Ishikawa (cell line): ENCODE results near the gene IKZF3.

ENCODE experiments used
- EGR1 ChIP-seq: IDR thresholded peaks from 2 replicates; pipeline ENCODE4 v1.6.1; 2012
- EP300 ChIP-seq: IDR thresholded peaks from 2 replicates; pipeline ENCODE4 v1.6.1; 2012; ENCODE audit warnings: borderline replicate concordance
- MAX ChIP-seq: IDR thresholded peaks from 2 replicates; pipeline ENCODE4 v1.6.1; 2012
- RAD21 ChIP-seq: IDR thresholded peaks from 2 replicates; pipeline ENCODE4 v1.6.1; 2012; ENCODE audit warnings: low read depth
- TEAD4 ChIP-seq: IDR thresholded peaks from 2 replicates; pipeline ENCODE4 v1.6.1; 2012
- YY1 ChIP-seq: IDR thresholded peaks from 2 replicates; pipeline ENCODE4 v1.6.1; 2012; ENCODE audit warnings: low read depth

GRCh38 chr17:39782481-39782880 lies 81.6 kb downstream of the IKZF3 start:
- TF ChIP-seq RAD21 = no peak
- no peak for TF ChIP-seq EP300
- TF ChIP-seq YY1 = no peak
- TF ChIP-seq MAX = no peak
- no peak for TF ChIP-seq TEAD4
- no peak for TF ChIP-seq EGR1
